SH-SY5Y (cell line): ENCODE data around the gene SCT.

Experiments used
- GATA2 ChIP-seq: IDR thresholded peaks from 2 replicates; pipeline ENCODE4 v1.6.1; 2011; ENCODE audit warnings: mild to moderate bottlenecking, low read depth, low read length
- GATA3 ChIP-seq: IDR thresholded peaks from 2 replicates; pipeline ENCODE4 v1.6.1; 2011; ENCODE audit warnings: low read depth, mild to moderate bottlenecking, low read length, moderate library complexity

DNA sequence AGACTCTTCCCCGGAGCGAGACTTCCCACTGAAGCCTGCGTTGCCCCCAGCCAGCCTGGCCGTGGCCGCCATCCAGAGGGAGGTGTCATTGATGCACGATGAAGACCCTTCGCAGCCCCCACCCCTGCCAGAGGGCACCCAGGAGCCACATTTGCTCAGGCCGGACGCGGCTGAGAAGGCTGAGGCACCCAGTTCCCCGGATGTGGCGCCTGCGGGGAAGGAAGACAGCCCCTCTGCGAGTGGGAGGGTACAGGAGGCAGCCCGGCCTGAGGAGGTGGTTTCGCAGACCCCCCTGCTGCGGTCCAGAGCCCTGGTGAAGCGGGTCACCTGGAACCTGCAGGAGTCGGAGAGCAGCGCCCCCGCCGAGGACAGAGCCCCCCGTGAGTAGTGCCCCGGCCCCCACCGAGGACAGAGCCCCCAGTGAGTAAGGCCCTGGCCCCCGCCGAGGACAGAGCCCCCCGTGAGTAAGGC, 17.6 kb downstream of the SCT start:
- TF ChIP-seq GATA2 = no peak
- no peak for TF ChIP-seq GATA3
